ENCODE measurements around the gene AFF2.

DNA sequence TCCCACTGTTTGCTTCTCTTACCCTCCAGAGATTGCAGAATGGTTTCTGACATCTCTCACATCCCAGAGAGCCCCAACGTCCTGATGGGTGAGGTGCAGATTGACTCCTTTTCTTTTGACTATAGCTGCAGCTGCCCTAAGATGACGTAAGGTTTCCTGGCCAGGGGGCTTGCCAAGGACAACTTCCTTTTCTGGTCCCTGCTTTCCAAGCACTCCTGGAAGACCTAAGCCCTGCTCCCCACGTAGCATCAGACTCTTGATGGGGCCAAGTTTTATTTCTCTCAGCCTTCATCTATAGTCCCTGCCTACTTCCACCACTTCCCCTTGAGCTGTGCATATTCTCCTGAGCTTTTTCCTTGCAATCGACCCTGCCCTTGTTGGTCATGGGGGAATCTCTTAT is 507.0 kb downstream of the AFF2 start:
- TF ChIP-seq, protein P1, sequence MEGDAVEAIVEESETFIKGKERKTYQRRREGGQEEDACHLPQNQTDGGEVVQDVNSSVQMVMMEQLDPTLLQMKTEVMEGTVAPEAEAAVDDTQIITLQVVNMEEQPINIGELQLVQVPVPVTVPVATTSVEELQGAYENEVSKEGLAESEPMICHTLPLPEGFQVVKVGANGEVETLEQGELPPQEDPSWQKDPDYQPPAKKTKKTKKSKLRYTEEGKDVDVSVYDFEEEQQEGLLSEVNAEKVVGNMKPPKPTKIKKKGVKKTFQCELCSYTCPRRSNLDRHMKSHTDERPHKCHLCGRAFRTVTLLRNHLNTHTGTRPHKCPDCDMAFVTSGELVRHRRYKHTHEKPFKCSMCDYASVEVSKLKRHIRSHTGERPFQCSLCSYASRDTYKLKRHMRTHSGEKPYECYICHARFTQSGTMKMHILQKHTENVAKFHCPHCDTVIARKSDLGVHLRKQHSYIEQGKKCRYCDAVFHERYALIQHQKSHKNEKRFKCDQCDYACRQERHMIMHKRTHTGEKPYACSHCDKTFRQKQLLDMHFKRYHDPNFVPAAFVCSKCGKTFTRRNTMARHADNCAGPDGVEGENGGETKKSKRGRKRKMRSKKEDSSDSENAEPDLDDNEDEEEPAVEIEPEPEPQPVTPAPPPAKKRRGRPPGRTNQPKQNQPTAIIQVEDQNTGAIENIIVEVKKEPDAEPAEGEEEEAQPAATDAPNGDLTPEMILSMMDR (IDR thresholded peaks at IDR 0.05): no peak
- no peak for TF ChIP-seq POLR2A (IDR thresholded peaks at IDR 0.05)

All from testis (tissue), 2 donors.